IPS-18a (cell line): ENCODE data around the gene TMEM82.

Experiments
- H3K27ac ChIP-seq: one replicate; pipeline ENCODE4 v1.5.1; 2013; ENCODE audit warnings: low read length
- H3K27me3 ChIP-seq: one replicate; pipeline ENCODE4 v1.6.1; 2013; ENCODE audit warnings: mild to moderate bottlenecking, low read length; ENCODE audit not compliant: control insufficient read depth, insufficient read depth
- H3K36me3 ChIP-seq: one replicate; pipeline ENCODE4 v1.6.1; 2013; ENCODE audit warnings: low read depth, low read length; ENCODE audit not compliant: control insufficient read depth
- H3K4me1 ChIP-seq: one replicate; pipeline ENCODE4 v1.6.1; 2013; ENCODE audit warnings: low read depth, low read length; ENCODE audit not compliant: control insufficient read depth
- H3K4me3 ChIP-seq: one replicate; pipeline ENCODE4 v1.5.1; 2013; ENCODE audit warnings: low read length
- H3K9ac ChIP-seq: one replicate; pipeline ENCODE4 v1.6.1; 2013; ENCODE audit warnings: mild to moderate bottlenecking, low read length, moderate library complexity
- H3K9me3 ChIP-seq: one replicate; pipeline ENCODE4 v1.6.1; 2013; ENCODE audit warnings: low read depth, low read length; ENCODE audit not compliant: control insufficient read depth

TMEM82 gene

DNA sequence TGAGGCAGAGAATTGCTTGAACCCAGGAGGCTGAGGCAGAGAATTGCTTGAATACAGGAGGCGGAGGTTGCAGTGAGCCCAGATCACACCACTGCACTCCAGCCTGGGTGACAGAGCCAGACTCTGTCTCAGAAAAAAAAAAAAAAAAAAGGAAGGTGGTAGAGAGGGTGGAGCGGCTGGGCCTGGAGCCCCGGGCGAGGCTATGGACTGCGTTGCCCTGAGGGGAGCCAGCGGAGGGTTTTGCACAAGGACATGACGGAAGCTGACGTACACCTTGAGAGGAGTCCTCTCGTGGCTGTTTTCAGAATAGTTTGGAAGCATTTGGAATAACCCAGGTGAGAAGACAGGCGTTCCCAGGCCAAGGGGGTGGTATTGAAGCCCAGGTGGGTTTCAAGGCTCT is 9.4 kb downstream of the TMEM82 start:
- H3K9ac ChIP-seq, result no peak overlapping the region

DNA sequence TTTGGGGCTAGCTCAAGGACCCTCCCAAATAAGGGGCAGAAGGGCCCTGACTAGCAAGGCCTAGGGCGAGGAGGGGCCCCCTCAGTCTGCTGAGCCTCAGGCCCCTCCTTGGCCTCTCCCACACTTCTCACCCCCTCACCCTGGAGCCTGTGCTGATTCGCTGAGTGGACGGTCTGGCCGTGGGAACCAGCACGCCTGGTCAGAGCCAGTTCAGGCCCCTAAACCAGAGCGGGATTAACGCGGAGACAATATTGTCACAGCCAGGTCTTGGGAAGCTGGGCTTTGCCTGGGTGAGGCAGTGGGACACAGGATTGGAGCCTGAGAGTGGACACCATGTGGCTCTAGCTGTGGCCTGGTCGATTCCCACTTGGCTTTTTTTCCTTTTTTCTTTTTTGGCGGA is 11.5 kb downstream of the TMEM82 start:
- Histone ChIP-seq H3K4me1 (peaks cover 20% of the 10 kb centered on the region), H3K27me3 (peaks cover 6% of the 10 kb centered on the region), H3K36me3 (no peaks in the 10 kb centered on the region), H3K9me3 (no peaks in the 10 kb centered on the region), H3K4me3 (no peak overlapping the region), H3K27ac (no peak overlapping the region), H3K9ac (no peak overlapping the region)

More for the DNA sequence above, 9.4 kb downstream of the TMEM82 start:
- Histone ChIP-seq H3K27ac (no peak overlapping the region), H3K9me3 (no peaks in the 10 kb centered on the region), H3K27me3 (peaks cover 5% of the 10 kb centered on the region), H3K4me1 (peaks cover 12% of the 10 kb centered on the region), H3K4me3 (no peak overlapping the region), H3K36me3 (no peaks in the 10 kb centered on the region)

DNA sequence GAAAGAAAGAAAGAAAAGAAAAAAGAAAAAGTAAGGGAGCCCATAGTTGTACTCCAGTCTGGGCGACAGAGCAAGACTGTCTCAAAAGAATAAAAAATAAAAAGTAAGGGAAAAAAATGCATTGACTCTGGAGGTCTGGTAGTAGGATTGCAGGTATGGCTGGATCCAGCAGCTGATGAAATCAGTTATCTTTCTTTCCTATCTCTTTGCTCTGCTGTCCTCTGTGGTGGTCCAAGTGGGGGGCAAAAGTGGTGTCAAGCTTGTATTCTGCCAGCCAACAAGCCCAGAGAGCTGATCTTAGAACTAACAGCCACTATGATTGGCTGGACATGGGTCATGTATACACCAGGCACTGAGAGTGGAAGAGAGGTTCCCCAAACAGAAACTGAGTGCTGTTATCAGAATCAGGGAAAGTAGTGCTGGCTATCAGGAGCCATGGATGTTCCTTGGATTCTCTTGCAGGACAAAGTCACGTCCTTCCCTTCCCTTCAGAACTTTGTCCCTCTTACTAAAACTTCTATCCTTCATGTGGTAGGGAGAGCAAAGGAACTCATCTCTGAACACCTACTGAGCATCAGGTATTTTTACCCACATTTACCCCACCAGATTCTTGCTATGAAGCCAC is 12.8 kb downstream of the TMEM82 start:
- Histone ChIP-seq H3K9ac (no peak overlapping the region), H3K4me3 (no peak overlapping the region), H3K9me3 (no peaks in the 10 kb centered on the region), H3K27ac (no peak overlapping the region), H3K27me3 (peaks cover 6% of the 10 kb centered on the region), H3K36me3 (no peaks in the 10 kb centered on the region), H3K4me1 (peaks cover 20% of the 10 kb centered on the region)

DNA sequence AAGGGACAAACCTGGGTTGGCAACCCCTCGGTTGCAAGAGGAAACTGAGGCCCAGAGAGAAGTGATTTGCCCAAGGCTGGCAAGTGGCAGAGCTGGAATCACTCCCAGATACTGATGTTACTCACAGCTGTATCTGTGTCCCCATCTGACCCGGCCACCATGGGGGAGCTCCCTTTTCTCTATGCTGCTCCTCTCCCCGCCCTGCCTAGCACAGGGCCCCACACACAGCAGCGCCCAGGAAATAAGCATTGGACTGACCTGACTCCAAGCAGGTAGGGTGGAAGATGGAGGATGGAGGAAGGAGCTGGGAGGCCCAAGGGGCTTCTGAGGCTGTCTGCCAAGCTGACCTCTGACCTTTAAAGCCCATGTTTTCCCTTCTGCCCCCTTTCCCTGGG is 13.3 kb downstream of the TMEM82 start:
- H3K9ac ChIP-seq, result no peak overlapping the region
- H3K36me3 ChIP-seq, result no peaks in the 10 kb centered on the region
- H3K9me3 ChIP-seq, result no peaks in the 10 kb centered on the region
- H3K4me3 ChIP-seq, result no peak overlapping the region
- H3K4me1 ChIP-seq, result peaks cover 21% of the 10 kb centered on the region
- no peak overlapping the region for H3K27ac ChIP-seq
- peaks cover 6% of the 10 kb centered on the region for H3K27me3 ChIP-seq

DNA sequence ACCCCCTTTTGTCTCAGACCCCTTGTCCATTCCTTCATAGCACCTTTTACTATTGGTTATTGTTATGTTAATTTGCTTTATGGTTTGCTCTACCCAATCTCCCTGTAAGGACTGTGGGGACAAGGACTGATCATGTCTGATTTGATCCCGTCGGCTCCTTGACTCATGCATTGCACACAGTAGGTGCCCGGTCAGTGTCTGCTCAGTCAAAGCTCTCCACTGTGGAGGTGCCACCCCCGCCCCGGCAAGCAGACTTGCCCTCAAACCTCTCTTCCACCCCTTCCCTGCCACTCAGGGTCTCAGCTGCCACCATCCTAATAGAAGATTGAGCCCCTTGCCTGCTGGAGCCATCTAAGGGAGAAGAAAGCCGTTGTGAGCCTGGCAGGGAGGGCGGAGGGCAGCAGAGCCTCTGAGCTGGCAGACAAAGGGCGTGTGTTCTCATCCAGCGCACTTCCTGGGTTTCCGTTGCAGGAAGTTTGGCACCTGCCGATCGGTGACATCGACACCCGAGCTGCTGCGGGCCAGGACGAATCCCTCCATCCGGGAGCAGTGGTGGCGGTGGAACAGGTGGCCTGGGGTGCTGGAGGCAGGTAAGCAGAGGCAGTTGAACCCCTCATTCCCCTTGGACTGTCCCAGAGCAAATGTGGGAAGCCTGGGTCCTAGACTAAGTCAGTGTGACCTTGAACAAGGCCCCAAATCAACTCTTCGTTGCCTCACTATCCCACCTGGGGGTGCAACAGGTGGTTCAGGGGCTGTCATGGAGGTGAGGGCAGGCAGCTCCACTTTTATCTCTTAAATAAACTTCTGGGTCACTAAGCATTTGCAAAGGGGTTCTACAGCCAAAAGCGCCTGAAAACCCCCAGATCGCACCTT is 14.1 kb downstream of the TMEM82 start:
- H3K36me3 ChIP-seq, result no peaks in the 10 kb centered on the region
- H3K9ac ChIP-seq, result no peak overlapping the region
- H3K9me3 ChIP-seq, result no peaks in the 10 kb centered on the region
- H3K27ac ChIP-seq, result no peak overlapping the region
- H3K27me3 ChIP-seq, result peaks cover 6% of the 10 kb centered on the region
- H3K4me1 ChIP-seq, result peaks cover 27% of the 10 kb centered on the region
- no peak overlapping the region for H3K4me3 ChIP-seq

DNA sequence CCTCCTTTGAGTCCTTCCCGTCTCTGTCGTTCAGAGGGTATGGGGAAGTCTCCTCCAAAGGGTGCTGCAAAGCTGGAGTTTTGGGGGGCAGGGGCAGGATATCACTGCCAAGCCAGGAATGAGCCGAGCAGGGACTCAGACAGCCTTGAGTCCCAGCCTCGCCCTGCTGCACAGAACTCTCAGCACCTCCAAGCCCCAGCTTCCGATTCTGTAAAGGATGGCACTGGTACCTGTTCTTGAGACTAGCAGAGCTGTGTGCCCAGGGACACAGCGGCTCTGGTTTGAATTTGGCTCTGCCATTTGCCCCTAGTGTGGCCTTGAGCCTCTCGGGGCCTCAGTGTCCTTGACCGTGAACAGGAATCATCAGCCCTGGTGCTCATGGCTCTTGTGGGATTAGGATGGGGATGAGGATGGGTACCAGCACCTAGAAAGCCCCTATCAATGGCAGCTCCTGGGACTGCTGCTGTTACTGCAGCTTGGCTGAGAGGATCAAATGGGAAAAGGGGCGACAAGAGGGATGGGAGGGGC is 14.8 kb downstream of the TMEM82 start:
- Histone ChIP-seq H3K4me3 (peak overlapping the region; percentile 67), H3K36me3 (no peaks in the 10 kb centered on the region), H3K27ac (no peak overlapping the region), H3K27me3 (peaks cover 6% of the 10 kb centered on the region), H3K9me3 (no peaks in the 10 kb centered on the region), H3K4me1 (peaks cover 27% of the 10 kb centered on the region), H3K9ac (no peak overlapping the region)

DNA sequence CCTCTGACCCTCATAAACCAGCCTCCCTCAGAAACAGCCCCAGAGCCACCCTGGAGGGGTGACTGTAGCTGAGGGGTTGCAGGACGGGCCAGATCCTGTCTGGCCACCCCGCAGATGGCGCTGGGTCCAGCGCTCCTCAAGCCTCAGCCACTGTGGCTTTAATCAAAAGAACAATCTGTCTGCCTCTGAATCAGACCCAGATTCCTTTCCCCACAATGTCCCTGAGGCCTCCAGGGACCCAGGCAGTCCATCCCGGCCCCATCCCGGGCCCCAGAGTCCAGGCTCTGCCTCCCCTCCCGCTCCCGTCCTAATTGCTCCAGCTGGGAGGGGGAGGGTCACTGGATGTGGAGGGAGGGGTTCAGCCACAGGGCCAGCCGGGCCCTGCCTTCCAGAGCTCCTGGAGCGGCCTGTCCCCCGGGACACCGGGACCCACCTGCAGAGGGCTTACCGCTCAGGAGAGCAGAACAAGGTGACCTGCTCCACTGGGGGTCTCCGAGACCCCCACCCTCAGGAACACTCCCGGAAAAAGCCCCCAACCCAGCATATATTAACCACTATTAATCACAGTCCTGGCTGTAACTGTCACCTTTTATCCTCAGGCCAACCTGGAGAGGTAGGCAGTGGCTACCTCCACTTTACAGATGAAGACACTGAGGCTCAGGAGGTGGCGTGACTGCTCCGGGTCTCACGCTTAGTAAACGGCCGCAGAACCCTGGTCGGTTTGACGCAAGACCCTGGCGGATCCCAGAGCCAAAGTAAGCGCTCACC is 15.5 kb downstream of the TMEM82 start:
- Histone ChIP-seq H3K4me1 (peaks cover 27% of the 10 kb centered on the region), H3K9me3 (no peaks in the 10 kb centered on the region), H3K27me3 (peaks cover 6% of the 10 kb centered on the region), H3K4me3 (peak overlapping the region; percentile 67), H3K27ac (peak overlapping the region; percentile 61), H3K36me3 (no peaks in the 10 kb centered on the region), H3K9ac (peak overlapping the region; percentile 57)

DNA sequence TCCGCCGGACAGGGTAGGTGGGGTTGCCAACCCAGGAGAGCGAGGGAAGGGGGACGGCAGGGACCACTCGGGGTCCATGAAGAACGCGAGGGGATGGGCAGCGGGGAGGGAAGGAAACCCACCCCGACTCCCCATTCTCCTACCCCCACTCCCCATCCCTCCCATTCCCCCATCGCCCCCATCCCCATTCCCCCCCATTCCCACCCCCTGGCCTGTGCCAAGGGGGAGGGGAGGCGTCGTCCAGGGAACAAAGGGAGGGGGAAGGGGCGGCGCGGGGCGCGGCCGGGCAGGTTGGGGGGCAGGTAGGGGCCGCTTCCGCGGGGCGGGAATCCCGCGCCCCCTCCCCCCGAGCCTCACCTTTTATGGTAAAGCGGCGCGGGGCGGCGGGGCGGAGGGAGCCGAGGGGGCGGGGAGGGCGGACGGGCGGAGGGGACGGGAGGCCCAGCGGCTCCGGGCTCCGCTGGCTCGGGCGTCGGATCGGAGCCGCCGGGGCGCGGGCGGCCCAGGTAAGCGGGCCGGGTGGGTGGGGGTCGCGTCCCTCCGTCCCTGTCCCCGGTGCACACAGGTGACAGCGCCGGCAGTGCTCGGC is 16.1 kb downstream of the TMEM82 start, which contains the start of gene FBLIM1:
TSS of gene FBLIM1 (plus strand) at position 453 of the 589 bp plus-strand sequence. CDS start 6,189 bp downstream, outside the sequence.
- Histone ChIP-seq H3K9me3 (no peaks in the 10 kb centered on the region), H3K36me3 (no peaks in the 10 kb centered on the region), H3K27me3 (peaks cover 6% of the 10 kb centered on the region), H3K9ac (peak within 1 kb of the TSS; percentile 82), H3K4me1 (peaks cover 27% of the 10 kb centered on the region), H3K4me3 (peak within 1 kb of the TSS; percentile 70), H3K27ac (peak within 1 kb of the TSS; percentile 61)

DNA sequence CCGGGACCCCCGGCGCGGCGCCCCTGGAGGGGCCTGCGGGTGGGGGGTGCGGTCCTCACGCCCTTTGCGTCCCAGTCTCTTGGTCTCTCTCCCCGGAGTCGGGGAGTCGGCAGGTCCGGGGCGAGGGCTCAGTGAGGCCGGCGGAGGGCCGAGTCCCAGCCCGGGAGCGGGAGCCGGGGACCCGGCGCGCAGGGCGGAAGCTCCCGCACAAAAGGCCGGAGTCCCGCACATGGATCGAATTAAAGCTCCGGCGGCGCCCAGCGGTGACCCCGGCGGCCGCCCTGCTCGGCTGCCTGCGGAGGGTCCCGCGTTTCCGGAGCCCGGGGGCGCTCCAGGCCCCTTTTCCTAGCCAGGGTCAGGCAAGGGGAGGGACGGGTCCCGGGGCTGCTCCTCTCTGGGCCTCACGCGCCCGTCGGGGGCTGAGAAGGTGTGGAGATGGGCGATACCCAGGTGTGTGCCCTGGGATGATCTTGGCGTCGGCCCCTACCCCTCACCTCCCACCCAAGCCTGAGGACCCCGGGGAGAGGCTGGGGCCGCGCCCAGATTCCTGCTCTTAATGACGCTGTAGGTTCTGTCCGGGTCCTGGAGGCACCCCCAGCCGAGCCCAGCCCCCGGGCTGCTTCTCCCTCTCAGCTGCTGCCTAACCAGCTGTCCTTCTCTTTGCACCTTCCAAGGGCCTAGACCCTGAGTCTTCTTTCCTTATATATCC is 16.8 kb downstream of the TMEM82 start:
- Histone ChIP-seq H3K4me1 (peaks cover 27% of the 10 kb centered on the region), H3K9ac (peak overlapping the region; percentile 82), H3K36me3 (no peaks in the 10 kb centered on the region), H3K27ac (no peak overlapping the region), H3K9me3 (no peaks in the 10 kb centered on the region), H3K4me3 (peak overlapping the region; percentile 70), H3K27me3 (peaks cover 6% of the 10 kb centered on the region)

DNA sequence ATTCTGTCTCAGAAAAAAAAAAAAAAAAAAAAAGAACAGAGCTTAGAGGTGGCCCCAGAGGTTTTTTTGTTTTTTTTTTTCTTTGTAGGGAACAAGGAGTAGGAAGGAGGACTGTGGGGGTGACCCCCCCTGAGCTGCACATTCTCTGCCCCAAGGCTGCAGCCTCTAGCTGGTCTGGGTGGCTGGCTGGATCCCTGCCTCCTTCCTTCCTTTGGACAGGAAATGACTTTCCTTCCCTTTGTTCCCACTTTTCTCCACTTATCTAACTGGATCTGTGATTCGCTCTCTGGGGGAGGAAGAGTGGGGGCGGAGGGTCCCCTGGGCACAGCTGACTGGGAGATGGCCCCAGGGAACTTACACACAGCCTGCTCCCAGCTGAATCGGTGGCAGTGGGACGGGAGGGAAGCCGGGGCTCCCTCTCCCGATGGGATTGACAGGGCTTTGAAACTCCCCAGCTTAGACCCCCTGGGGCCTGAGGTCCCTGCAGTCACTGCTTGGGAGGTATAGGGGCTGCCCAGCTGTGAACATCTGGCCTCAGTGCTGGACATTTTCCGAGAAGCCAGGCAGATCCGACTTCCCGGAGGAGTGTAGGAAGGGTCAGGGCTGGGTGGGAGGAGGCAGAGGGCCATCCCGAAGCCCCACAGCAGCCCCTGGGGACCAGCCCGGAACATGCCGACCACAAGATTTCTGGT is 18.4 kb downstream of the TMEM82 start:
- no peaks in the 10 kb centered on the region for H3K9me3 ChIP-seq
- peaks cover 11% of the 10 kb centered on the region for H3K36me3 ChIP-seq
- H3K27me3 ChIP-seq, result peaks cover 6% of the 10 kb centered on the region
- peak overlapping the region; percentile 32 for H3K4me3 ChIP-seq
- H3K4me1 ChIP-seq, result peaks cover 22% of the 10 kb centered on the region
- H3K27ac ChIP-seq, result no peak overlapping the region
- peak overlapping the region; percentile 21 for H3K9ac ChIP-seq
